ENCODE data around the gene SP140L.
"Not testable (repeated sequence)": the region's sequence is repeated elsewhere in the genome, so short reads cannot be mapped to it uniquely, and the experiment has no call there.

The SP140L gene

DNA sequence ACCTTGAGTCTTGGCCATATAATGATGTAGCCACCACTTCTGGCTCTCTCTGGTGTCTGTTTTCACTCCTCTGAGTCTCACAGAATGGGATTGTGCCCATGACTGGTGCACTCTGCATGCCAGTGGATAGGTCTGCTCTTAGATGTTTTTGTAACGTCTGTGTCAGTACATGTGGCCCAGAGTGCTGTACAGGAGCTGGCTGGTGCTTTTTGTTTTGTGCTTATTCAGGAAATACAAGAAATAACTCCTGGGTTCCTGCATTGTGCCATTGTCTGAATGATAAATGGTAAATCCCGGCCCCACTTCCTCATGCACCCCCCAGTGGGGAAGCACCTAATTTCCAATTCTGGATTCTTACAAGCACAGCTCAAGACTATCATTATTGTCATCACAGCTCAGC lies 82.3 kb downstream of the SP140L start:
- peaks cover 20% of the 10 kb centered on the region for H3K27me3 ChIP-seq (ENCODE audit: insufficient read depth, low read length)
- H2AFZ ChIP-seq (ENCODE audit: low read depth, low read length); H3K4me3 ChIP-seq (ENCODE audit: low read length); H3K36me3 ChIP-seq (ENCODE audit: insufficient read depth, low read length); H3K4me1 ChIP-seq (ENCODE audit: insufficient read depth, low read length); H3K9me3 ChIP-seq (ENCODE audit: low read length): not testable (repeated sequence)

DNA sequence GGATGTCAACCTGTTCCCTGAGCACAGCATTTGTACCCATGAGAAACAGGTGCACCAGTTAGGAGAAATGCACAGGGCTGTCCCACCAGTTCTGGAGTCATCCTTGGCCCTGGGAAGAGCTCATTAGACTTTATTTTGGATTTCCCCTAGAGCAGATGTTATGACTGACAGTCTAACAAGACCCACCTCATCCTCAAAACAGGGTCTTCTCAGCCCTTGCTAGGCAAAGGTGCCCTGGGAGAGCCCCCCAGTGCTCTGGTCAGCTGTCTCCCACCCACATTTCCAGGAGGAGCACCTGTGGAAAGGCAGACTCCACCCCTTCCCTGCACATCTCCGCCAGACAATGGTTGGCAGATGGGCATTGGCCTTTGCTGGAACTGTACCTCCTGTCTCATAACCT lies 83.3 kb downstream of the SP140L start:
- Histone ChIP-seq H3K4me1 (ENCODE audit: insufficient read depth, low read length) (peaks cover 3% of the 10 kb centered on the region), H2AFZ (ENCODE audit: low read depth, low read length) (no peak overlapping the region), H3K9me3 (ENCODE audit: low read length) (no peaks in the 10 kb centered on the region), H3K36me3 (ENCODE audit: insufficient read depth, low read length) (no peaks in the 10 kb centered on the region), H3K4me3 (ENCODE audit: low read length) (no peak overlapping the region), H3K27me3 (ENCODE audit: insufficient read depth, low read length) (peaks cover 26% of the 10 kb centered on the region)

GRCh38 chr2:230410861-230411569 lies 84.0 kb downstream of the SP140L start:
- Histone ChIP-seq H3K4me1 (ENCODE audit: insufficient read depth, low read length) (peaks cover 3% of the 10 kb centered on the region), H3K36me3 (ENCODE audit: insufficient read depth, low read length) (no peaks in the 10 kb centered on the region), H2AFZ (ENCODE audit: low read depth, low read length) (peak overlapping the region; percentile 92), H3K27me3 (ENCODE audit: insufficient read depth, low read length) (peaks cover 31% of the 10 kb centered on the region), H3K4me3 (ENCODE audit: low read length) (peak overlapping the region; percentile 63), H3K9me3 (ENCODE audit: low read length) (no peaks in the 10 kb centered on the region)

- H3K36me3 ChIP-seq (ENCODE audit: insufficient read depth, low read length): no peaks in the 10 kb centered on the region
- peaks cover 37% of the 10 kb centered on the region for H3K27me3 ChIP-seq (ENCODE audit: insufficient read depth, low read length)
- peak overlapping the region; percentile 63 for H3K4me3 ChIP-seq (ENCODE audit: low read length)
- H3K4me1 ChIP-seq (ENCODE audit: insufficient read depth, low read length): peaks cover 3% of the 10 kb centered on the region
- peak overlapping the region; percentile 92 for H2AFZ ChIP-seq (ENCODE audit: low read depth, low read length)
- no peaks in the 10 kb centered on the region for H3K9me3 ChIP-seq (ENCODE audit: low read length)
Measured at GRCh38 chr2:230411570-230412370, 84.8 kb downstream of the SP140L start.

DNA sequence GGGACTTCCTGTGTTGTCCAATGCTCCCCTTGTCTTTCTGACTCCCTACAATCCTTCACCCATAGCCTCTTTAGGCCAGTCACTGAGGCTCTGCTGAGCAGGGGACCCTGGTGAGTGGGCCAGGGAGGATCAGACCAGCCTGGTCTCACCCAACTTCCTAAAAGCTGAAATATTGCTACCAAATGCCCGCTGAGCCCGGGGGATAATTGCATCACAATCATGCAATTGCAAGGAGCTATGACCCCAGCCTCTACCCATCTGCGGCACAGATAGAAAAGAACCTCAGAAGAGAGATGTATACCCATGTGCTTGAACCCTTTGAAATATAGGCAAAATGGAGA lies 85.3 kb downstream of the SP140L start:
- Histone ChIP-seq H3K36me3 (ENCODE audit: insufficient read depth, low read length) (no peaks in the 10 kb centered on the region), H2AFZ (ENCODE audit: low read depth, low read length) (peak overlapping the region; percentile 92), H3K27me3 (ENCODE audit: insufficient read depth, low read length) (peaks cover 37% of the 10 kb centered on the region), H3K9me3 (ENCODE audit: low read length) (no peaks in the 10 kb centered on the region), H3K4me1 (ENCODE audit: insufficient read depth, low read length) (peaks cover 3% of the 10 kb centered on the region), H3K4me3 (ENCODE audit: low read length) (peak overlapping the region; percentile 63)

GRCh38 chr2:230412846-230413245 lies 85.9 kb downstream of the SP140L start:
- Histone ChIP-seq H3K9me3 (ENCODE audit: low read length) (no peaks in the 10 kb centered on the region), H3K27me3 (ENCODE audit: insufficient read depth, low read length) (peaks cover 37% of the 10 kb centered on the region), H2AFZ (ENCODE audit: low read depth, low read length) (no peak overlapping the region), H3K4me1 (ENCODE audit: insufficient read depth, low read length) (peaks cover 3% of the 10 kb centered on the region), H3K36me3 (ENCODE audit: insufficient read depth, low read length) (no peaks in the 10 kb centered on the region), H3K4me3 (ENCODE audit: low read length) (no peak overlapping the region)

- no peaks in the 10 kb centered on the region for H3K9me3 ChIP-seq (ENCODE audit: low read length)
- H3K27me3 ChIP-seq (ENCODE audit: insufficient read depth, low read length): peaks cover 37% of the 10 kb centered on the region
- H3K36me3 ChIP-seq (ENCODE audit: insufficient read depth, low read length): no peaks in the 10 kb centered on the region
- H3K4me3 ChIP-seq (ENCODE audit: low read length): no peak overlapping the region
- peaks cover 3% of the 10 kb centered on the region for H3K4me1 ChIP-seq (ENCODE audit: insufficient read depth, low read length)
- no peak overlapping the region for H2AFZ ChIP-seq (ENCODE audit: low read depth, low read length)
Measured at GRCh38 chr2:230413479-230413878, 86.5 kb downstream of the SP140L start.

- peaks cover 38% of the 10 kb centered on the region for H3K27me3 ChIP-seq (ENCODE audit: insufficient read depth, low read length)
- H3K4me3 ChIP-seq (ENCODE audit: low read length): no peak overlapping the region
- H3K4me1 ChIP-seq (ENCODE audit: insufficient read depth, low read length): peaks cover 3% of the 10 kb centered on the region
- no peaks in the 10 kb centered on the region for H3K9me3 ChIP-seq (ENCODE audit: low read length)
- H2AFZ ChIP-seq (ENCODE audit: low read depth, low read length): no peak overlapping the region
- H3K36me3 ChIP-seq (ENCODE audit: insufficient read depth, low read length): no peaks in the 10 kb centered on the region
Measured at GRCh38 chr2:230414302-230414701, 87.3 kb downstream of the SP140L start.

- no peak within 1 kb of the TSS for H3K4me3 ChIP-seq (ENCODE audit: low read length)
- H3K4me1 ChIP-seq (ENCODE audit: insufficient read depth, low read length): peaks cover 3% of the 10 kb centered on the region
- H2AFZ ChIP-seq (ENCODE audit: low read depth, low read length): no peak within 1 kb of the TSS
- H3K36me3 ChIP-seq (ENCODE audit: insufficient read depth, low read length): no peaks in the 10 kb centered on the region
- peaks cover 26% of the 10 kb centered on the region for H3K27me3 ChIP-seq (ENCODE audit: insufficient read depth, low read length)
- no peaks in the 10 kb centered on the region for H3K9me3 ChIP-seq (ENCODE audit: low read length)
Measured at GRCh38 chr2:230416061-230416721, 89.2 kb downstream of the SP140L start, which contains the start of gene SP100. Gene SP100 (plus strand): TSS chr2:230416201. CDS start chr2:230416297, 96 bp downstream.

DNA sequence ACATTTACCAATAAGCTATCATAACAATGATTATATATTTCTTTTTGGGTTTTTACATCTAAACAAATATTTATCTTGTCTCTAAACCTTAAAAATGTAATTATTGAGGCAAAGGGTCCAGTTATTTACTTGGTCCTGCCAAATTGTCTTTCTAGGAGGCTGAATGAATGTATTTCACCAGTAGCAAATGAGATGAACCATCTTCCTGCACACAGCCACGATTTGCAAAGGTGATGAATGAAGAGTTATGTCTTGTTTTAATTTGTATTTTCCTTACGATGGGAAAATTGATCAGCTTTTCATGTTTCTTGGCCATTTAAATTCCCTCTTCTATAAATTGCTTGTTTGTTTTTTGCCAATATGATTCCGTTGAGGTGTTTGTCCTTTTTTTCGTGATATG lies 90.4 kb downstream of the SP140L start:
- Histone ChIP-seq H3K4me3 (ENCODE audit: low read length) (no peak overlapping the region), H3K36me3 (ENCODE audit: insufficient read depth, low read length) (no peaks in the 10 kb centered on the region), H2AFZ (ENCODE audit: low read depth, low read length) (no peak overlapping the region), H3K4me1 (ENCODE audit: insufficient read depth, low read length) (no peaks in the 10 kb centered on the region), H3K27me3 (ENCODE audit: insufficient read depth, low read length) (peaks cover 27% of the 10 kb centered on the region), H3K9me3 (ENCODE audit: low read length) (no peaks in the 10 kb centered on the region)

GRCh38 chr2:230418341-230419016 lies 91.5 kb downstream of the SP140L start:
- Histone ChIP-seq H3K27me3 (ENCODE audit: insufficient read depth, low read length) (peaks cover 31% of the 10 kb centered on the region), H3K36me3 (ENCODE audit: insufficient read depth, low read length) (no peaks in the 10 kb centered on the region), H3K4me3 (ENCODE audit: low read length) (no peak overlapping the region), H2AFZ (ENCODE audit: low read depth, low read length) (no peak overlapping the region), H3K9me3 (ENCODE audit: low read length) (no peaks in the 10 kb centered on the region), H3K4me1 (ENCODE audit: insufficient read depth, low read length) (no peaks in the 10 kb centered on the region)

DNA sequence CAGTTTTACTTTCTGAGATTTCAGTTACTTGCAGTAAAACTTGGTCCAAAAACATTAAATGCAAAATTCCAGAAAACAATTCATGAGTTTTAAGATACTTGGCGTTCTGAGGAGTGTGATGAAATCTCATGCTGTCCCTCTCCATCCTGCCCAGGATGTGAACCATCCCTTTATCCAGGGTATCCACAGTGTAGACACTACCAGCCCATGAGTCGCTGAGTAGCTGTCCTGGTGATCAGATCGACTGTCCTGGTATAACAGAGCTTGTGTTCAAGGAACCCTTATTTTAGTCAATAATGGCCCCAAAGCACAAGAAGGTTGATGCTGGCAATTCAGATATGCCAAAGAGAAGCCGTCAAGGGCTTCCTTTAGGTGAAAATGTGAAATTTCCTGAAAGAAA lies 92.2 kb downstream of the SP140L start:
- H3K36me3 ChIP-seq (ENCODE audit: insufficient read depth, low read length): no peaks in the 10 kb centered on the region
- no peak overlapping the region for H3K4me3 ChIP-seq (ENCODE audit: low read length)
- H3K27me3 ChIP-seq (ENCODE audit: insufficient read depth, low read length): peaks cover 25% of the 10 kb centered on the region
- H3K9me3 ChIP-seq (ENCODE audit: low read length): no peaks in the 10 kb centered on the region
- H2AFZ ChIP-seq (ENCODE audit: low read depth, low read length): no peak overlapping the region
- H3K4me1 ChIP-seq (ENCODE audit: insufficient read depth, low read length): no peaks in the 10 kb centered on the region

DNA sequence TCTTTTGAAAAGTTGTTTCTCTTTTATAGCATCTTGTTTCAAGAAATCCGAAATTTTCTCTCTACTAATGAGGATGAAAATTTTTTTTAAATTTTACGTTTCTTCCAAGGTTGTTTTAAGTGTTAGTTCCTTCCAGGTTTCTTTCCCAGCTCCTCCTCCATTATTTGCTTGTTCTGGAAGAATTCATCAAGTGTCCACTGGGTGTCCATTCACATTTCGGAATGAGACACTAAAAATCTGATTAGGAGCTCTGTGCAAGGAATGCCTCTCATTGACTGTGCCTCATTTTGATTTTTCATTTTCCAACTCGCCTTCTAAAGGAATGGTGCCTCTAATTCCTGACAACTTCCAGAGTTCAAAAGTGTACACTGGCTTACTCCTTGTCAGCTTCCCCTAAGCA lies 95.2 kb downstream of the SP140L start:
- Histone ChIP-seq H3K9me3 (ENCODE audit: low read length) (no peaks in the 10 kb centered on the region), H3K36me3 (ENCODE audit: insufficient read depth, low read length) (no peaks in the 10 kb centered on the region), H3K4me3 (ENCODE audit: low read length) (no peak overlapping the region), H3K27me3 (ENCODE audit: insufficient read depth, low read length) (peaks cover 7% of the 10 kb centered on the region), H2AFZ (ENCODE audit: low read depth, low read length) (no peak overlapping the region), H3K4me1 (ENCODE audit: insufficient read depth, low read length) (no peaks in the 10 kb centered on the region)
